NCI-H2227 (cell line): Measurements from ENCODE around the gene AKR7A3.
"Not testable (repeated sequence)": the region's sequence is repeated elsewhere in the genome, so short reads cannot be mapped to it uniquely, and the experiment has no call there.

Source experiments
- DNase-seq: peaks from one replicate; lab custom pipeline; 2025; ENCODE audit not compliant: unreplicated experiment; lab: John Stamatoyannopoulos, UW

The AKR7A3 gene

GRCh38 chr1:19319196-19319595, 30.6 kb upstream of the AKR7A3 start:
- no peak for DNase-seq

DNA sequence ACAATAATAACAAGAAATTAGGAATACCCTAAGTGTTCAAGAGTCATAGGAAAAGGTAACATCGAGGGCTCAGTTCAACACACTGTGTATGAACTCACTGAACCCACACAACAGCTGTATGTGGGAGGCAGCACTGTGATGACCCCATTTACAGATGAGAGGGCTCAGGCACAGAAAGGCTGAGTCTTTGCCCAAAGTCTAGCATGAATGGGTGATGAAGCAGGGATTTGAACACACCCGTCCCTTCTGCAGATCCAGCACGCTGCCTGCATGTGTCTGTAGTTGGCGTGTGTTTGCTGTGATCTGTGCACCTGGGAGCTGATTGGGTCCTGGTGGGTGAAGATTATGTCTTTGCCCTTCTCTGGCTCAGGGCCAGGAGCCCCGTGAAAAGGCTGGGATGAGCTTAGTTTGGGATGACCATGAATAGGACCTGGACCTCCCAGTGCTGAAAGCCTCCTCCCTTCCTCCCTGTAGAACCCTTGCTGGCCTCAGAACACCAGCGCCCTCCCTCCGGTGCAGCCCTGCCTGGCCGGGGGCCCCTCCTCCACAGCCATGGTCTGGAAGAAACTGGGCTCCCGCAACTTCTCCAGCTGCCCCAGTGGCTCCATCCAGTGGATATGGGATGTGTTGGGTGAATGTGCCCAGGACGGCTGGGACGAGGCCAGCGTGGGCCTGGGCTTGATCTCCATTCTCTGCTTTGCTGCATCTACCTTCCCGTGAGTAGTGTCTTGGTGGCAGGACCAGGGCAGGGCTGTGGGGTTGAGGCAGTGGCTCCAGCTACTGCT, 28.7 kb upstream of the AKR7A3 start:
- no peak for DNase-seq

GRCh38 chr1:19315378-19316198, 27.0 kb upstream of the AKR7A3 start:
- no peak for DNase-seq

DNA sequence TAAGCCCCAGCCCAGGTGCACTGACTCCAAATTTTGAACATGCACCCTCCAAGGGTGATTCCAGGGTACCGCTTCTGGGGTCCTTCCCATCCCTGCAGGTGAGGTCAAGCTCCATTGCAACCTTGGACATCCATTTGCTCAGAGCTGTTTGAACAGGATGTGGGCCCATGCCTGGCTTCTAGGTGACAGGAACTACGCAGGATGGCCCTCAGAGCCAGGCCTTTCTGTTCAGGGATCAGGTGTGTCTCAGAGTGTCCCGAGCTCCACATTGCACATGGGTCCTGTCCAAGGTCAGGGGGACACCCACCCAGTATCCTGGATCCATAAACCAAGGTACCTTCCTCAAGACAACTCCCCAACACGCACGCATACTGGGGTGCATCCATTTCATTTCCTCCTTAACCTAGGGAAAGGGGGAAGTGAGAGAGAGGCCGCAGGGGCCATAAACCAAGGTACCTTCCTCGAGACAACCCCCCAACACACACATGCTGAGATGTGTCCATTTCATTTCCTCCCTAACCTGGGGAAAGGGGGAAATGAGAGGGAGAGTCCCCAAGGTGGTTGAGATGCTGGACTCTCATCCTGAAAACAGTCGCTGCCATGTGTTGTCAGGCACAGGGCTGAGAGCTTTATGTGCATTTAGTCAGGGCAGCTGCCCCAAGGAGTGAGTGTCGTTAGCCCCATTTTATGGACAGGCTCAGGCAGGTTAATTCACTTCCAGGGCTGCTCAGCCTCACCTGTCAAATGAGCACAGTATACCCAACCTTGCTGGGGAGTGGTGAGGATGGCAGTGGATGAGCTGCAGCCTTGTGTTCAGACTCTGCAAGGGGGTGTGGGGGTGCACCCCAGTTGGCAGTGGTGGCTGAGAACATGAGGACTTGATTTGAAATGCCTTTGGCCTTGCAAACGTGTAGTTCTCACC, 25.7 kb upstream of the AKR7A3 start:
- DNase-seq, result no peak

GRCh38 chr1:19313636-19313959, 25.0 kb upstream of the AKR7A3 start:
- no peak for DNase-seq

- DNase-seq, result no peak
These were observed 24.4 kb upstream of the AKR7A3 start for GRCh38 chr1:19312782-19313635.

DNA sequence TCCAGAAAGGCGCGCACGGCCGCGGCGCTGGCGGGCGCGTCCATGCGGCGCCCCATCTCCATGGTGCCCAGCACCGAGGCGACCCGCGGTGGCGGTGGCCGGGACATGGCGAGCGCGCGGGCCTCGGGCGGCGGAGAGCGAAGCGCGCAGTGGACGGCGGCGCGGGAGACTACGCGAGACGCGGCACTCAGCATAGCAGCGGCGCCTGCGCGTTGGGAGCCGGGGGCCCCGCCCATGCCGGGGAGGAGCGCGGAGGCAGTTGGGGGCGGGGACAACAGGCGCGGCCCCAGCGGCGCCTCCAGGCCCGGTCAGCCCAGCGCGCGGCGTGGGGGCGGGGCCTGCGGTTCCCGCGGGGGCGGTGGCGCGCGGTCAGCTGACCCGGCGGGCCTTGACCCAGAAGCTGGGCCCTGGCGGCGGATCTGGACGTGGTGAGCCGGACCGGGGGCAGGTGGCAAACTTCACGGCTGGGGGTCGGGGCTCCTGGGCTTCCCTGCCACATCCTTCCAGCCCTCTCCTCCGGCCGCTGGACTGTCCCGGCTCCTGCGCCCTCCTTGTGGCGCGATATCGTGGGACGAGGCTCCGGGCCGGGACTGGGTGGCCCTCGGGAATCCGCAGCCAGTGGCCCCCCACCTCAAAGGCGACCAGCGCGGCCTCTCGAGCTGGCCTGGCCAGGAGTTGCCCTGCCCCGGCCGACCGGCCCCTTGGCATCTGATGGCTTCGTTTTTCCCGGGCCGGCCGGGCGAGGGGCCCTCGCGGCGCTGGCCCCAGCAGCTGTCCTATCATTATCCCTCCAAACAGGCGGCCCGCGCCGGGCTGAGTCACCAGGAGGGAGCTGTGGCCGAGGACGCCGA, 23.6 kb upstream of the AKR7A3 start, which contains the start of the genes AKR7A2 and SLC66A1:
TSS of gene AKR7A2 (minus strand) at position 214 of the 851 bp plus-strand sequence. CDS start at position 194, 20 bp downstream.
TSS of gene SLC66A1 (plus strand) at position 396 of the 851 bp plus-strand sequence. CDS start 5,352 bp downstream, outside the sequence.
- peak; percentile 97 for DNase-seq

DNA sequence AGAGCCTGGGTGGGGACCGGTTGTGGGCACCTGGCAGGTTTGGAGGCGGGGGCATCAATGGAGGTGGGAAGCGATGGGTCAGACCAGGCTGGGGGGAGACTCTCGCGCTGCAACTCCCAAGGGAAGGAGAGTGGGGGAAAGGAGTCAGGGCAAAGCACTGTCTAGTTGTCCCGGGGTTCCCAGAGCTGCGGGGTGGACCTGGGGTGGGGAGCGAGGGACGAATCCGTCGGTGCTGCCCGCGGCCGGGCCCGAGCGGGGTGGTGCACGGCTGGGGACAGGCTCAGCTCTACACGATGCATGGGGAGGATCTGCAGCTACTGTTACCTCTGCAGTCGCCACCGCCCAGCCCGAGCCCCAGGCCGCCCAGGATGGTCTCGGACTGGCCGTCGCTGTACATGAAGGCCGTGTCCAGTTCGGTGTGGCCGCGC, 22.9 kb upstream of the AKR7A3 start:
- DNase-seq, result no peak

DNA sequence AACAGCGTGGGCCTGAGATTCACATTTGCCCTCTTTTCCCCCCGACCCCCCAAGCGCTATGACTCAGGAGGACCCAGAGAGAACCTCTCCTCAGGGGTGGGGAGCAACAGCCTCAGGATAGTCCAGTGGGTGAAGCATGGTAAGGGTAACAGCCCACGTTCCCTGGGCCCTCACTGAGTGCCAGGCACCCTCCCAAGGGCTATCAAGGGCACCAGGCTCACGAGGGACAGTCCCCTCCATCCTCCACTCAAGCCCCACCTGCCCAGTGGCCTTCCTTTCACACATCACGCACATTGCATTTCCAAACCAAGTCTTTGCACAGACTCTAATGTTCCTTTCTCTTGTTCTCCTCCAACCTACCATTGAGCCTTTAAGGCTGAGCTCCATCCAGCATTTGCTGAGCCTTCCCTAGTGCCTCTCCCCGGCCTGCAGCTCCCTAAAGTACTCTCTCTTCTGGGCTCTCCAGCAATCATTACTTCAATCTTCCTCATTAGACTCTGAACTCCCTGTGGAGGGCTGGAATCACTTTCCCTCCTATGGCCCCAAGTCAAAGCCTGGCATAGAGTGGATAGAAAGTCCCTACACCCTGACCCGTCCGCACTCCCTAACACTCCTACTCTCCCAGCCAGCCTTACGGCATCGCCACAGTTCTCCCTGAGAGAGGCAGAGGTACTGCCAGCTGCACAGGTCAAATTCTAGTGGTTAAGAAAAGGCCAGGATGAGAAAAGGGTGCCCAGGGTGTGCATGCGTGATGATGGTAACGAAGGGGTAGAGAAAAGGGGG, 22.3 kb upstream of the AKR7A3 start:
- DNase-seq, result peak; percentile 20

DNA sequence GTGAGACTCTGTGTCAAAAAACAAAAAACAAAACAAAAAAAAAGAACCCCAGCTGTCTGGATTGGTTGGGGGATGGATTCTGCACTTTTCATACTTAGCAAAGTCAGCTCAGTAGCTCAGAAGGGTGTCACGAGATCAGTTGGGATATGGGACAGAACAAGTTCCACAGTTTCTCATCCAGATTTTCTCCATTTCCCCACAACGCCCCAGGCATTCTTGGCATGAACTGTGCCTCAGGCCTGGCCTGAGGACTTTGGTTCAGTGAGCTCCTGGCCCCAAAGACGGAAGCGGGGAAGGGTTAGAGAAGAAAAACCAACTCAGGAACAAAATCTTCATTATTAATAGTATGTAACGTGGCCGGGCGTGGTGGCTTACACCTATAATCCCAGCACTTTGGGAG, 21.5 kb upstream of the AKR7A3 start:
- DNase-seq, result no peak

GRCh38 chr1:19309123-19309813, 20.7 kb upstream of the AKR7A3 start:
- no peak for DNase-seq

GRCh38 chr1:19308509-19308907, 19.9 kb upstream of the AKR7A3 start:
- no peak for DNase-seq

DNA sequence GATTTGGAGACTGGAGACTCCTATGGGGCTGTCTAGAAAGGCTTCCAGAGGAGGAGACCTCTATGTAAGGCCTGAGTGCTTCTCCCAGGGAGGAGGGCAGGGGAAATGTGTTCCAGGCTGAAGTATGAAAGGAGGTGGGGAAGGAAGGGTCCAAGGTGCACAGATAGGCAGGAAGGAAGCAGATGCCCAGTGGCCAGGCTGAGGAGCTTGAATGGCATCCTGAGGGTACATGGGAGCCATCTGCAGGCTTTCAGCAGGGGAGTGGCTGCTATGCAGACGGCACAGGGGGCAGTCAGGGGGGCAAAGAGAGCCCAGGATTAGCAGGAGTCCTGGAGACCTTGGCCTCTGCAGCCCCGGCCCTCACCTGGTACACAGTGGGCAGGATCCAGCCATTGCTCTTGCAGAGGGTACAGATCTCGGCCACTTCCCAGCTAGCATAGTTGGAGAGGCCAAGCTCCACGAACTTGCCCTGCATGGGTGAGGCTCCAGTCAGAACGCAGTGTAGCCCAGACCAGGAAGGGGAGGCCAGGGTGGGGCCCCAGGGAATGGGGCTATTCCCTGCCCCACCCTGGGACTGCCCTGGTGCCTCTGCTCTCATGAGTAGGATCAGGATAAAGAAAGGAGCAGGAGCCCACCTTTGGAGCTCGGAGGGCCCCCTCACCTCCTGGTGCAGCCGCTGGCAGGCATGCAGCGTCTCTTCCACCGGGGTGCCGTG, 19.4 kb upstream of the AKR7A3 start:
- no peak for DNase-seq

- no peak for DNase-seq
These were observed 18.4 kb upstream of the AKR7A3 start for GRCh38 chr1:19306941-19307340.

- DNase-seq, result no peak
These were observed 17.3 kb upstream of the AKR7A3 start for GRCh38 chr1:19305880-19306279.

DNA sequence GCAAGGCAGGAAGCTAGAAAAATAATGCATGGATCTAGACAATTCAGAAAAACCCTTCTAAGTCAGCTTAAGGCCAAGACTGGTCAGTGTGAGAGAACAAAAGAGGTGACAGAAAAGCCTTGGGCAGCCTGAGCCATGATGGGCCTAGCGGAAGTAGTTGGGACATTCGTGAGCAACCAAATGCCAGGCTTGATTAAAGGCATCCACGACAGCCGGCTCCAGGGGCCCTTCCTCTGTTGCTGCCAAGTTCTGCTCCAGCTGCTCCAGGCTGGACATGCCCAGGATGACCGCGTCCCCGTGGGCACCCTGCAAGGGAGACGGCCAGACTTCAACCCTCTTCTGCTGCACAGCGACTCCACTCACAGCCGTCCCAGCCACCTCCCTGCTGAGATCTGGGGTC, 15.5 kb upstream of the AKR7A3 start:
- not testable (repeated sequence) for DNase-seq

DNA sequence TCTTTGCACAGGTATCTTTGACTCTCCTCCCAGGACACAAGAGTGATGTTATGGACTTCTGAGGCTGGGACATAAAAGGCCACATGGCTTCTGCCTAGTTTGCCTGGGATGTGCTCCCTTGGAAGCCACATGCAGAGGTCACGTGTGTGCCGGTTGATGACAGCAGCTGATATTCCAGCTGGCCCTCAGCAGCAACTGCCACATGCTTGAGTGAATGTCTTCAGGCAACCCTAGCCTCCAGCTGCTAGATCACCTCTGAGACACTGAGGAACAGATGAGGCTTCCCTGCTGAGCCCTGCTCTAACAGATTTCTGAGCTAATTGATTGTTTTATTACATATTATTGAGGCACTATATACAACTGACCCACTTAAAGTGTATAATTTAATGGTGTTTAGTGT, 11.6 kb upstream of the AKR7A3 start:
- DNase-seq, result no peak
